ENCODE data around the gene ABHD11. TPM values are rescaled to one million over a fixed set of nuclear protein-coding genes. Genes with fewer than 3 reads are reported as not detected.
A peak's percentile ranks its signal among the peaks of the same experiment; 100 is the strongest.

Gene ABHD11
- total RNA-seq, 1 donor from 2014 or later, result 62.2 TPM

- H3K27me3 ChIP-seq (ENCODE audit: control insufficient read depth, insufficient read depth, low read length), result peaks cover 16% of the 10 kb centered on the region
- no peak for DNase-seq (ENCODE audit: low read depth)
- TF ChIP-seq CTCF (IDR thresholded peaks at IDR 0.05; ENCODE audit: insufficient read depth, low read length, poor library complexity, severe bottlenecking), result no peak
- no peak overlapping the region for H3K4me3 ChIP-seq (ENCODE audit: low read depth, low read length)
- H3K36me3 ChIP-seq (ENCODE audit: control insufficient read depth, insufficient read depth, low read length), result no peaks in the 10 kb centered on the region
These were observed 35.3 kb upstream of the ABHD11 start for GRCh38 chr7:73773700-73774517.

- H3K36me3 ChIP-seq (ENCODE audit: control insufficient read depth, insufficient read depth, low read length), result no peaks in the 10 kb centered on the region
- H3K4me3 ChIP-seq (ENCODE audit: low read depth, low read length), result no peak overlapping the region
- no peak for TF ChIP-seq CTCF (IDR thresholded peaks at IDR 0.05; ENCODE audit: insufficient read depth, low read length, poor library complexity, severe bottlenecking)
- no peak for DNase-seq (ENCODE audit: low read depth)
- peaks cover 19% of the 10 kb centered on the region for H3K27me3 ChIP-seq (ENCODE audit: control insufficient read depth, insufficient read depth, low read length)
These were observed 32.5 kb upstream of the ABHD11 start for GRCh38 chr7:73770860-73771670.

GRCh38 chr7:73770002-73770859 is 31.6 kb upstream of the ABHD11 start, which contains the start of gene CLDN3:
TSS of gene CLDN3 (minus strand) at chr7:73770270. CDS start at chr7:73770049, 221 bp downstream.
- no peak for TF ChIP-seq CTCF (IDR thresholded peaks at IDR 0.05; ENCODE audit: insufficient read depth, low read length, poor library complexity, severe bottlenecking)
- H3K27me3 ChIP-seq (ENCODE audit: control insufficient read depth, insufficient read depth, low read length), result peaks cover 19% of the 10 kb centered on the region
- H3K4me3 ChIP-seq (ENCODE audit: low read depth, low read length), result peak within 1 kb of the TSS; percentile 29
- DNase-seq (ENCODE audit: low read depth), result peak; percentile 47
- no peaks in the 10 kb centered on the region for H3K36me3 ChIP-seq (ENCODE audit: control insufficient read depth, insufficient read depth, low read length)

GRCh38 chr7:73769481-73770001 is 30.9 kb upstream of the ABHD11 start:
- DNase-seq (ENCODE audit: low read depth), result no peak
- H3K36me3 ChIP-seq (ENCODE audit: control insufficient read depth, insufficient read depth, low read length), result no peaks in the 10 kb centered on the region
- no peak for TF ChIP-seq CTCF (IDR thresholded peaks at IDR 0.05; ENCODE audit: insufficient read depth, low read length, poor library complexity, severe bottlenecking)
- peaks cover 19% of the 10 kb centered on the region for H3K27me3 ChIP-seq (ENCODE audit: control insufficient read depth, insufficient read depth, low read length)
- H3K4me3 ChIP-seq (ENCODE audit: low read depth, low read length), result peak overlapping the region; percentile 29

- no peaks in the 10 kb centered on the region for H3K36me3 ChIP-seq (ENCODE audit: control insufficient read depth, insufficient read depth, low read length)
- DNase-seq (ENCODE audit: low read depth), result no peak
- peaks cover 19% of the 10 kb centered on the region for H3K27me3 ChIP-seq (ENCODE audit: control insufficient read depth, insufficient read depth, low read length)
- H3K4me3 ChIP-seq (ENCODE audit: low read depth, low read length), result peak overlapping the region; percentile 12
- no peak for TF ChIP-seq CTCF (IDR thresholded peaks at IDR 0.05; ENCODE audit: insufficient read depth, low read length, poor library complexity, severe bottlenecking)
These were observed 30.3 kb upstream of the ABHD11 start for GRCh38 chr7:73768641-73769480.
